ENCODE data around the gene AUP1.

DNA sequence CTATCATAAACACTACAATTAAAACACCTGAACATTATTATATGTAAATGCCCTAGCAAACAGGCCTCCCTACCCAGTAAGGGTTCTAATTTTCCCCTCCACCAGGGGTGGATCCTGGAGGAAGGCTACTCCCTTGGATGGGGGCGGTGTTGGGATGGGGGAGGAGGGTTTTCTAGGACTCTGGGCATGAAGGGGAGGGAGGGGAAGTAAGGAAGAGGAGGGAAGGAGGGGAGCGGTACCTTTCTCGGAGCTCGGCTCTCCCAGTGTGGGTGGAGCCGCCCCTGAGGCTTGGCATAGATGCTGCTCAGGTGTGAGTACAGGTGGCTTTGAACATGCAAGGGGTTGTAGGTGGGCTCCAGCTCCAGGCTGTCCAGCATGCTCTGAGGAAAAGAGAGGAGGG lies 30.4 kb upstream of the AUP1 start:
- TF ChIP-seq, protein P1, sequence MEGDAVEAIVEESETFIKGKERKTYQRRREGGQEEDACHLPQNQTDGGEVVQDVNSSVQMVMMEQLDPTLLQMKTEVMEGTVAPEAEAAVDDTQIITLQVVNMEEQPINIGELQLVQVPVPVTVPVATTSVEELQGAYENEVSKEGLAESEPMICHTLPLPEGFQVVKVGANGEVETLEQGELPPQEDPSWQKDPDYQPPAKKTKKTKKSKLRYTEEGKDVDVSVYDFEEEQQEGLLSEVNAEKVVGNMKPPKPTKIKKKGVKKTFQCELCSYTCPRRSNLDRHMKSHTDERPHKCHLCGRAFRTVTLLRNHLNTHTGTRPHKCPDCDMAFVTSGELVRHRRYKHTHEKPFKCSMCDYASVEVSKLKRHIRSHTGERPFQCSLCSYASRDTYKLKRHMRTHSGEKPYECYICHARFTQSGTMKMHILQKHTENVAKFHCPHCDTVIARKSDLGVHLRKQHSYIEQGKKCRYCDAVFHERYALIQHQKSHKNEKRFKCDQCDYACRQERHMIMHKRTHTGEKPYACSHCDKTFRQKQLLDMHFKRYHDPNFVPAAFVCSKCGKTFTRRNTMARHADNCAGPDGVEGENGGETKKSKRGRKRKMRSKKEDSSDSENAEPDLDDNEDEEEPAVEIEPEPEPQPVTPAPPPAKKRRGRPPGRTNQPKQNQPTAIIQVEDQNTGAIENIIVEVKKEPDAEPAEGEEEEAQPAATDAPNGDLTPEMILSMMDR (IDR thresholded peaks at IDR 0.05): no peak
- TF ChIP-seq POLR2A (IDR thresholded peaks at IDR 0.05): no peak

Data from esophagus squamous epithelium (tissue), 4 donors.